Measurements from ENCODE around the gene ARHGEF33.

The ARHGEF33 gene

GRCh38 chr2:39023649-39024048, 134.0 kb downstream of the ARHGEF33 start:
- peaks cover 11% of the 10 kb centered on the region for H3K4me1 ChIP-seq (ENCODE audit: control insufficient read depth, insufficient read depth, low read length)
- ChIA-PET POLR2A (no interaction called here), CTCF (interaction anchor here (0.7 kb wide), 1 partner anchor 76 kb away, joined by 3 read pairs; no protein-coding TSS in a partner anchor)
- no peak for TF ChIP-seq ZNF48 (tag by site-specific recombination; IDR thresholded peaks at IDR 0.05)
- no peak for TF ChIP-seq ZNF571 (tag by site-specific recombination; IDR thresholded peaks at IDR 0.05)
- no peak for TF ChIP-seq ZNF140 (tag by site-specific recombination; IDR thresholded peaks at IDR 0.05)
- TF ChIP-seq ZNF398 (tag by site-specific recombination; IDR thresholded peaks at IDR 0.05), result no peak
- TF ChIP-seq ZNF677 (tag by site-specific recombination; IDR thresholded peaks at IDR 0.05), result no peak
- TF ChIP-seq ZBTB20 (tag by site-specific recombination; IDR thresholded peaks at IDR 0.05), result no peak
- no peak for TF ChIP-seq ZNF521 (tag by site-specific recombination; IDR thresholded peaks at IDR 0.05)
- no peak for TF ChIP-seq KLF16 (tag by site-specific recombination; IDR thresholded peaks at IDR 0.05)
- no peak for TF ChIP-seq OVOL3 (tag by site-specific recombination; IDR thresholded peaks at IDR 0.05)
- TF ChIP-seq HOXD13 (CRISPR knock-in tag; IDR thresholded peaks at IDR 0.05; ENCODE audit: borderline replicate concordance), result no peak
- TF ChIP-seq ZSCAN16 (tag by site-specific recombination; IDR thresholded peaks at IDR 0.05), result no peak
- TF ChIP-seq ZNF558 (tag by site-specific recombination; IDR thresholded peaks at IDR 0.05), result no peak
- no peak for TF ChIP-seq GLIS2 (tag by site-specific recombination; IDR thresholded peaks at IDR 0.05)
- TF ChIP-seq YY1 (tag by site-specific recombination; IDR thresholded peaks at IDR 0.05), result no peak
- peaks cover 0 to 8% of the 10 kb centered on the region in 2 experiments; a peak in 1 of 3 replicates for H3K36me3 ChIP-seq (ENCODE audit: control insufficient read depth in 2 of 2, insufficient read depth in 1 of 2, low read length in 2 of 2)
- no peaks in the 10 kb centered on the region for H3K9me3 ChIP-seq (ENCODE audit: control insufficient read depth, insufficient read depth, low read depth, low read length)
- H3K27ac ChIP-seq (ENCODE audit: extremely low read depth, low read depth, low read length), result no peak overlapping the region
- no peak overlapping the region for H3K4me3 ChIP-seq (ENCODE audit: low read depth, low read length)

DNA sequence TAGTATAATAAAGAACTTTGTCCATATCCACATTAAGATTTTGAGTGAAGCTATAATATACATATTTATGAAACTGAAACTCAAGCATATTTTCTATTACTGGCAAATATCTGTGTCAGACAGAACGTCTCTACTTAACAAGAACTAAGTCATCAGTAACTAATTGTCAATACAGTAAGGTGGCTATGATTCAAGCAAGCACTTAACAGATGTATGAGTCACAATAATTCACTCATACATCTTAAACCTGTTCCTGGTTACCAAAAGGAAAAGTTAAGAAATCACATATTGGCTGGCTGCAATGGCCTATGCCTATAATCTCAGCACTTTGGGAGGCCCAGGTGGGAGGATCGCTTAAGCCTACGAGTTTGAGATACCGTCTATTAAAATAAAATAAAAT, 135.2 kb downstream of the ARHGEF33 start:
- TF ChIP-seq ZSCAN5A (tag by site-specific recombination; IDR thresholded peaks at IDR 0.05) (no peak), ZNF155 (tag by site-specific recombination; IDR thresholded peaks at IDR 0.05) (no peak), ZNF174 (tag by site-specific recombination; IDR thresholded peaks at IDR 0.05) (no peak), ZNF114 (tag by site-specific recombination; IDR thresholded peaks at IDR 0.05) (no peak), ZNF701 (tag by site-specific recombination; IDR thresholded peaks at IDR 0.05) (no peak)
- no peak overlapping the region for H3K27ac ChIP-seq (ENCODE audit: extremely low read depth, low read depth, low read length)
- CTCF ChIA-PET, result no interaction called here
- H3K36me3 ChIP-seq (ENCODE audit: control insufficient read depth in 2 of 2, insufficient read depth in 1 of 2, low read length in 2 of 2), result peaks cover 0 to 8% of the 10 kb centered on the region in 2 experiments; a peak in 2 of 3 replicates
- no peaks in the 10 kb centered on the region for H3K9me3 ChIP-seq (ENCODE audit: control insufficient read depth, insufficient read depth, low read depth, low read length)
- H3K4me3 ChIP-seq (ENCODE audit: low read depth, low read length), result no peak overlapping the region
- POLR2A ChIA-PET, result no interaction called here
- H3K4me1 ChIP-seq (ENCODE audit: control insufficient read depth, insufficient read depth, low read length), result peaks cover 9% of the 10 kb centered on the region
